ENCODE data around the gene ME3.

The ME3 gene

GRCh38 chr11:86469491-86470388, 202.7 kb downstream of the ME3 start:
- TF ChIP-seq, protein P1, sequence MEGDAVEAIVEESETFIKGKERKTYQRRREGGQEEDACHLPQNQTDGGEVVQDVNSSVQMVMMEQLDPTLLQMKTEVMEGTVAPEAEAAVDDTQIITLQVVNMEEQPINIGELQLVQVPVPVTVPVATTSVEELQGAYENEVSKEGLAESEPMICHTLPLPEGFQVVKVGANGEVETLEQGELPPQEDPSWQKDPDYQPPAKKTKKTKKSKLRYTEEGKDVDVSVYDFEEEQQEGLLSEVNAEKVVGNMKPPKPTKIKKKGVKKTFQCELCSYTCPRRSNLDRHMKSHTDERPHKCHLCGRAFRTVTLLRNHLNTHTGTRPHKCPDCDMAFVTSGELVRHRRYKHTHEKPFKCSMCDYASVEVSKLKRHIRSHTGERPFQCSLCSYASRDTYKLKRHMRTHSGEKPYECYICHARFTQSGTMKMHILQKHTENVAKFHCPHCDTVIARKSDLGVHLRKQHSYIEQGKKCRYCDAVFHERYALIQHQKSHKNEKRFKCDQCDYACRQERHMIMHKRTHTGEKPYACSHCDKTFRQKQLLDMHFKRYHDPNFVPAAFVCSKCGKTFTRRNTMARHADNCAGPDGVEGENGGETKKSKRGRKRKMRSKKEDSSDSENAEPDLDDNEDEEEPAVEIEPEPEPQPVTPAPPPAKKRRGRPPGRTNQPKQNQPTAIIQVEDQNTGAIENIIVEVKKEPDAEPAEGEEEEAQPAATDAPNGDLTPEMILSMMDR (IDR thresholded peaks at IDR 0.05; ENCODE audit: control insufficient read depth, insufficient read depth, low read depth, low read length, missing control alignments) = no peak
- DNase-seq (ENCODE audit: low read depth) = no peak
- no peak overlapping the region for H3K4me3 ChIP-seq (ENCODE audit: control insufficient read depth, low read depth, low read length)

GRCh38 chr11:86468169-86468568, 204.2 kb downstream of the ME3 start:
- DNase-seq (ENCODE audit: low read depth) = no peak
- no peak overlapping the region for H3K4me3 ChIP-seq (ENCODE audit: control insufficient read depth, low read depth, low read length)
- TF ChIP-seq, protein P1 (IDR thresholded peaks at IDR 0.05; ENCODE audit: control insufficient read depth, insufficient read depth, low read depth, low read length, missing control alignments) = no peak

DNA sequence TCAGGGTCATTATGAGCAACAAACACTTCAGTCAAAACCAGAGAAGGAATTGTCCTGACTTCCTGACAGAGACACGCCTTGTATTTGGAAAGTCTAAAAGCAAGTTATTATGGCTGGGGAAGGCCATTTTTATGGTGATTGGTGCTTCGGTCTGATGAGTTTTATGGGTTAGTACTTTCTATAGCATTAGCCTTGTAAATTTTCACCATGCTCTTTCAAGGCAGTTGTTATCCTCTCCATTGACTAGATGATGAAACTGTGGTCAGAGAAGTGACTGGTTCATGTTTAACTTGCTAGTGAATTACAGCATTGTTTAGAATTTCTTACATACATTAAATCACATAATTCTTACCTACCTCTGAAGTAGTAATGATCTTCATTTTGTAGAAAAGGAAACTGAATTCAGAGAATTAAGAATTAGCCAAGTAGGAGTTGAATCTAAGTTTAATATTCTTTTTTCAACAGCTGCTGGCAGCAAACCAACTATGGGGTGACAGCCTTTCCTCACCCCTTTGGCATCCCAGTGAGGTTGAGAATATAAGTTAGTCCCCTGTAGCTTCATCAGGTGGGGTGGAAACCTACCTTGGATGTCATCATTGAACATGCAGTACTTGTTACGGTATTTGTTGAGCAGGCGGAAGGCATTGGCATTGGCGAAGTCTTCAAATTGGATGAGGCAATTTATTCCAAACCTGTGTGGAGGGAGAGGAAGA, 207.8 kb downstream of the ME3 start:
- TF ChIP-seq, protein P1 (IDR thresholded peaks at IDR 0.05; ENCODE audit: control insufficient read depth, insufficient read depth, low read depth, low read length, missing control alignments) = no peak
- H3K4me3 ChIP-seq (ENCODE audit: control insufficient read depth, low read depth, low read length) = no peak overlapping the region
- no peak for DNase-seq (ENCODE audit: low read depth)

DNA sequence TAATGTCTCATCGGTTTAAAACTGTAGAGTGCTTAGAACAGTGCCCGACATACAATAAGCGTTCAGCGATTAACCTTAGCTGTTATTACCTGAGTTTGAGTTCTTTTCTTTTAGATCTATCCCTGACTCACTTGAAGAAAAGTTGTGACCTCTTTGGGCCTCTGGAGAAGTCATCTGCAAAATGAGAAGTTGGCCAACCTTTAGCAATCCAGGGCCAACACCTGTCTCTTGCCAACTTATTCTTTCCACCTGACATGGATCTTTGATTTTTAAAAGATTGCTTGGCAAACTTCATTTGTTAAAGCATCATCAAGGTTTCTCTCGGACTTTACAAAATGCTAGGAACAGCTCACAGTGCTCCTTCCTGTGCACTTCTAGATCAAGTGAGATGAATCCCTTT, 208.5 kb downstream of the ME3 start:
- no peak for DNase-seq (ENCODE audit: low read depth)
- no peak overlapping the region for H3K4me3 ChIP-seq (ENCODE audit: control insufficient read depth, low read depth, low read length)
- TF ChIP-seq, protein P1 (IDR thresholded peaks at IDR 0.05; ENCODE audit: control insufficient read depth, insufficient read depth, low read depth, low read length, missing control alignments) = no peak

- no peak for DNase-seq (ENCODE audit: low read depth)
- TF ChIP-seq, protein P1 (IDR thresholded peaks at IDR 0.05; ENCODE audit: control insufficient read depth, insufficient read depth, low read depth, low read length, missing control alignments) = no peak
- no peak overlapping the region for H3K4me3 ChIP-seq (ENCODE audit: control insufficient read depth, low read depth, low read length)
These were observed 209.3 kb downstream of the ME3 start for GRCh38 chr11:86463120-86463519.

DNA sequence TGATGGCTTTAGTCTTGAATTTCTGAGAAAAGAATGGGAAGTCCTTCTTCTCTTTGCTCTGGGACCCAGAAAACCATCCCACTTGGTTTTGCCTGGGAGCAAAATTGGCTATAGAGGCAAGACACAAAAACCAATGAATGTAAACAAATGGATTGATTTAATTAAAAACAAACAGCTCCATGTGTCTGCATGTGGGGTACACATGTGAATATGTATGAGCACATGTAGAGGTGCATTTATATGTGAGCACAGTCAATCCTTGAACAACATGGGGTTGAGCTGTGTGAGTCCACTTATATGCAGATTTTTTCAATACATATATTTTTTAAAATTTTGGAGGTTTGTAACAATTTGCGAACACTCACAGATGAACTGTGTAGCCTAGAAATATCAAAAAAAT, 210.5 kb downstream of the ME3 start:
- no peak for DNase-seq (ENCODE audit: low read depth)
- TF ChIP-seq, protein P1 (IDR thresholded peaks at IDR 0.05; ENCODE audit: control insufficient read depth, insufficient read depth, low read depth, low read length, missing control alignments) = no peak

More for the DNA sequence above, 210.5 kb downstream of the ME3 start:
- no peak overlapping the region for H3K4me3 ChIP-seq (ENCODE audit: control insufficient read depth, low read depth, low read length)

Data from AG09309 (cell line).